CD14-positive monocyte (primary cell): ENCODE data around the gene WWTR1. TPM values are rescaled to one million over a fixed set of nuclear protein-coding genes. Genes with fewer than 3 reads are reported as not detected.

Experiments used
- DNase-seq, 3 donors: peaks; one replicate each; pipeline ENCODE4 v3.0.0-alpha.2; 2011 to 2022
- H2AFZ ChIP-seq: 2 replicates; pipeline ENCODE4 v1.6.0; 2012; ENCODE audit warnings: mild to moderate bottlenecking, low read depth, low read length, inconsistent platforms; ENCODE audit not compliant: insufficient read depth, poor library complexity, severe bottlenecking
- H3K27ac ChIP-seq, 2 donors: 1 replicate in 1 of 2; 2 replicates in 1 of 2; pipeline ENCODE4 v1.5.1; 2012 to 2013; ENCODE audit warnings: low read length in 2 of 2, control low read depth in 1 of 2, inconsistent platforms in 1 of 2, low read depth in 1 of 2, mild to moderate bottlenecking in 1 of 2
- H3K27me3 ChIP-seq, 2 donors: one replicate each; pipeline versions ENCODE4 v1.6.0 to v1.6.1; 2011 to 2013; ENCODE audit warnings: low read length in 2 of 2; ENCODE audit not compliant: control insufficient read depth in 2 of 2, insufficient read depth in 2 of 2
- H3K36me3 ChIP-seq, 2 donors: replicated peaks in 1 of 2; 1 replicate in 1 of 2; 2 replicates in 1 of 2; pipeline versions ENCODE4 v1.5.1 to v1.6.1; 2012 to 2013; ENCODE audit warnings: low read length in 2 of 2, control low read depth in 1 of 2, inconsistent platforms in 1 of 2, mild to moderate bottlenecking in 1 of 2; ENCODE audit not compliant: insufficient read depth in 2 of 2, control insufficient read depth in 1 of 2
- H3K4me1 ChIP-seq, 2 donors: 1 replicate in 1 of 2; 2 replicates in 1 of 2; pipeline versions ENCODE4 v1.5.1 to v1.6.1; 2012 to 2013; ENCODE audit warnings: low read length in 2 of 2, control low read depth in 1 of 2, inconsistent platforms in 1 of 2, mild to moderate bottlenecking in 1 of 2, moderate library complexity in 1 of 2; ENCODE audit not compliant: insufficient read depth in 2 of 2, control insufficient read depth in 1 of 2
- H3K4me2 ChIP-seq: replicated peaks from 2 replicates; pipeline ENCODE3; 2012; ENCODE audit warnings: low read length, moderate library complexity, mild to moderate bottlenecking; ENCODE audit not compliant: poor library complexity, severe bottlenecking; ENCODE audit errors: extremely low read depth
- H3K4me3 ChIP-seq, 3 experiments: fragments of 200-600 bp in 1 of 3; sonication (generic) in 1 of 3; replicated peaks in 1 of 3; 1 replicate in 2 of 3; 2 replicates in 1 of 3; pipeline ENCODE4 v1.5.1; 2011 to 2013; ENCODE audit warnings: low read length in 3 of 3, mild to moderate bottlenecking in 3 of 3, control low read depth in 2 of 3, low read depth in 2 of 3, inconsistent platforms in 1 of 3, moderate library complexity in 1 of 3
- H3K79me2 ChIP-seq: 2 replicates; pipeline ENCODE4 v1.6.0; 2012; ENCODE audit warnings: mild to moderate bottlenecking, control low read depth, inconsistent platforms, low read length, moderate library complexity; ENCODE audit not compliant: insufficient read depth
- H3K9ac ChIP-seq: 2 replicates; pipeline ENCODE4 v1.6.0; 2017; ENCODE audit warnings: low read length, mild to moderate bottlenecking; ENCODE audit not compliant: insufficient read depth, poor library complexity, severe bottlenecking
- H3K9me3 ChIP-seq, 2 donors: replicated peaks in 1 of 2; 1 replicate in 1 of 2; 2 replicates in 1 of 2; pipeline versions ENCODE4 v1.5.1 to v1.6.1; 2012 to 2013; ENCODE audit warnings: low read length in 2 of 2, control low read depth in 1 of 2; ENCODE audit not compliant: control insufficient read depth in 1 of 2, insufficient read depth in 1 of 2
- H4K20me1 ChIP-seq: 2 replicates; pipeline ENCODE4 v1.6.0; 2012; ENCODE audit warnings: mild to moderate bottlenecking, low read length, control low read depth, moderate library complexity; ENCODE audit not compliant: insufficient read depth
- H3K27ac Mint-ChIP-seq, 7 donors: one replicate each; pipeline ENCODE4 v1.8.0; 2020; ENCODE audit warnings: mild to moderate bottlenecking in 7 of 7, mixed read lengths in 7 of 7, moderate library complexity in 6 of 7, inconsistent platforms in 2 of 7
- H3K27me3 Mint-ChIP-seq, 3 donors: one replicate each; pipeline ENCODE4 v1.8.0; 2021 to 2022; ENCODE audit warnings: low read depth in 3 of 3, mild to moderate bottlenecking in 3 of 3, mixed read lengths in 3 of 3, moderate library complexity in 3 of 3, inconsistent platforms in 1 of 3
- H3K36me3 Mint-ChIP-seq, 2 donors: one replicate each; pipeline ENCODE4 v1.8.0; 2020; ENCODE audit warnings: mixed read lengths in 2 of 2, inconsistent platforms in 1 of 2, mild to moderate bottlenecking in 1 of 2
- H3K4me1 Mint-ChIP-seq: one replicate; pipeline ENCODE4 v1.8.0; 2020; ENCODE audit warnings: mild to moderate bottlenecking, mixed read lengths
- H3K4me3 Mint-ChIP-seq, 2 donors: one replicate each; pipeline ENCODE4 v1.8.0; 2020; ENCODE audit warnings: mild to moderate bottlenecking in 2 of 2, mixed read lengths in 2 of 2, moderate library complexity in 1 of 2
- H3K9me3 Mint-ChIP-seq, 7 donors: one replicate each; pipeline ENCODE4 v1.8.0; 2020 to 2022; ENCODE audit warnings: mixed read lengths in 7 of 7, mild to moderate bottlenecking in 6 of 7, moderate library complexity in 6 of 7, inconsistent platforms in 2 of 7
- WGBS: methylation state at CpG from one replicate; pipeline ENCODE4 v1.1.5; 2013; ENCODE audit warnings: missing lambda C conversion rate; ENCODE audit not compliant: insufficient coverage; 5-methylcytosine and 5-hydroxymethylcytosine counted together
- intact Hi-C, 2 donors: fragments of 100-400 bp; cut with micrococcal nuclease; formaldehyde crosslinking; loops; one replicate each; pipeline versions ENCODE4 v1.15.0 to v1.15.1; 2023
- polyA plus RNA-seq, 3 donors: library from polyadenylated mRNA; depleted of rRNA in 1 of 3; unstranded in 2 of 3; stranded (reverse) in 1 of 3; fragments of 300-500 nt in 2 of 3; fragments of >200 nt in 1 of 3; fragmentation: Illumina TruSeq in 2 of 3; gene quantifications; 1 replicate in 2 of 3; 2 replicates in 1 of 3; pipeline ENCODE4 v1.2.3, GENCODE V29; 2012 to 2021
- TF ChIP-seq, protein P1 (sequence below): fragments of 200-600 bp; IDR thresholded peaks from one replicate; pipeline ENCODE4 v1.8.0; 2022; ENCODE audit warnings: antibody characterized with exemption, mild to moderate bottlenecking

The WWTR1 gene
- polyA plus RNA-seq, 3 donors = not detected

DNA sequence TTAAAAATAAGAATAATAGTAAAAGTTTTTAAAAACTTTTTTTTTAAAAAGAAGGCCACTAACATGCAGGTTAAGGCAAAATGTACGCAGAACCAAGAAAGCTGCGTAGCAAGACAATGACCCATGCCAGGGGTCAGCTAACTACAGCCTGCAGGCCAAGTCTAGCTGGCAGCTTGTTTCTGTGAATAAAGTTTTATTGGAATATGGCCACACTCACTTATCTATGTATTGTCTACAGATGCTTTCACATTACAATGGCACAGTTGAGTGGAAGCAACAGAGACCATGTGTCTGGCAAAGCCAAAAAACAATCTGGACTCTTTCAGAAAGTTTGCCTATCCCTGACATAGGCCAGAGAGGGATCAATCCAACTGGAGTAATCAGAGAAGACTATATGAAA is 46.7 kb downstream of the WWTR1 start:
- H3K4me2 ChIP-seq = no peak overlapping the region
- Mint-ChIP-seq H3K4me1 (no peaks in the 10 kb centered on the region), H3K9me3 (peaks cover 0 to 4% (median 0%) of the 10 kb centered on the region in 7 donors), H3K27ac (no peak overlapping the region), H3K36me3 (no peaks in the 10 kb centered on the region), H3K4me3 (peak overlapping the region in 1 of 2 donors; percentile 33), H3K27me3 (peaks cover 75 to 89% (median 82%) of the 10 kb centered on the region in 3 donors)
- no CpG with 5 or more reads among the region's 2 CpGs for WGBS
- H3K4me1 ChIP-seq = no peaks in the 10 kb centered on the region
- H3K27me3 ChIP-seq = peaks cover 79 to 92% of the 10 kb centered on the region in 2 donors
- TF ChIP-seq, protein P1, sequence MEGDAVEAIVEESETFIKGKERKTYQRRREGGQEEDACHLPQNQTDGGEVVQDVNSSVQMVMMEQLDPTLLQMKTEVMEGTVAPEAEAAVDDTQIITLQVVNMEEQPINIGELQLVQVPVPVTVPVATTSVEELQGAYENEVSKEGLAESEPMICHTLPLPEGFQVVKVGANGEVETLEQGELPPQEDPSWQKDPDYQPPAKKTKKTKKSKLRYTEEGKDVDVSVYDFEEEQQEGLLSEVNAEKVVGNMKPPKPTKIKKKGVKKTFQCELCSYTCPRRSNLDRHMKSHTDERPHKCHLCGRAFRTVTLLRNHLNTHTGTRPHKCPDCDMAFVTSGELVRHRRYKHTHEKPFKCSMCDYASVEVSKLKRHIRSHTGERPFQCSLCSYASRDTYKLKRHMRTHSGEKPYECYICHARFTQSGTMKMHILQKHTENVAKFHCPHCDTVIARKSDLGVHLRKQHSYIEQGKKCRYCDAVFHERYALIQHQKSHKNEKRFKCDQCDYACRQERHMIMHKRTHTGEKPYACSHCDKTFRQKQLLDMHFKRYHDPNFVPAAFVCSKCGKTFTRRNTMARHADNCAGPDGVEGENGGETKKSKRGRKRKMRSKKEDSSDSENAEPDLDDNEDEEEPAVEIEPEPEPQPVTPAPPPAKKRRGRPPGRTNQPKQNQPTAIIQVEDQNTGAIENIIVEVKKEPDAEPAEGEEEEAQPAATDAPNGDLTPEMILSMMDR = no peak
- intact Hi-C loops = no loop called here
- no peaks in the 10 kb centered on the region for H3K36me3 ChIP-seq
- H3K4me3 ChIP-seq = no peak overlapping the region
- H3K79me2 ChIP-seq = no peaks in the 10 kb centered on the region
- H3K9me3 ChIP-seq = no peaks in the 10 kb centered on the region
- H3K9ac ChIP-seq = no peak overlapping the region
- H3K27ac ChIP-seq = no peak overlapping the region
- no peak for DNase-seq
- H2AFZ ChIP-seq = no peak overlapping the region
- no peaks in the 10 kb centered on the region for H4K20me1 ChIP-seq

DNA sequence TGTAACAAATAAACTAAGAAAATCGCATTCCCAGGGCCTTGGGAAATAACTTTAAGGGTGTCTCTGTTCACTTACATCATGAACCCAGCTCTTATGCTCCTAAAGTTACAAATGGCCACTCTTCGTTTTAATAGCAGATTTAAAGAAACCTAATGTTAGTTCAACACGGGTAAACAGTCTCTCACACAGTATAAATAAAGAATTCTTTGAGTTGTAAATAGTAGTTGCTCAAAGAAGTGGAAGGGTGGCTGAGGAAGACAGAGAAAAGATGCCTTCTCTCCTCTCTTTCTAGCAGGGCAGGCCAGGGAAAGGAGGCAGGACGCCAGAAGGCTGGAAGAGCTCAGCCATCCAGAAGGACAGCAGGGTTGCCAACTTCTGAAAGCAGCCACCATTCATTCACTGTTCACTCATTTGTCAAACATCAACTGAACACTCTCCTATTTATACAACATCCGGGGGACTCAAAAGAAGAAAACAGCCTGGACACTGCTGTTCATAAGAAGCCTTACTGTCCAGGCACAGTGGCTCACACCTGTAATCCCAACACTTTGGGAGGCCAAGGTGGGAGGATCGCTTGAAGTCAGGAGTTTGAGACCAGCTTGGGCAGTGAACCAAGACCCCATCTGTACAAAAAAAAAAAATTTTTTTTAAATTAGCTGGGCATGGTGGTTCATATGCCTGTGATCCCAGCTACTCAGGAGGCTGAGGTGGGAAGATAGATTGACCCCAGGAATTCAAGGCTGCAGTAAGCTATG is 47.3 kb downstream of the WWTR1 start:
- Mint-ChIP-seq H3K27ac (no peak overlapping the region), H3K36me3 (no peaks in the 10 kb centered on the region), H3K9me3 (peaks cover 0 to 4% (median 0%) of the 10 kb centered on the region in 7 donors), H3K4me3 (peak overlapping the region in 1 of 2 donors; percentile 40), H3K27me3 (peaks cover 73 to 89% (median 82%) of the 10 kb centered on the region in 3 donors), H3K4me1 (no peaks in the 10 kb centered on the region)
- Histone ChIP-seq H3K9ac (no peak overlapping the region), H4K20me1 (no peaks in the 10 kb centered on the region), H3K9me3 (no peaks in the 10 kb centered on the region), H3K36me3 (no peaks in the 10 kb centered on the region), H2AFZ (no peak overlapping the region), H3K4me2 (no peak overlapping the region), H3K79me2 (no peaks in the 10 kb centered on the region), H3K4me3 (no peak overlapping the region), H3K27ac (no peak overlapping the region), H3K4me1 (no peaks in the 10 kb centered on the region), H3K27me3 (peaks cover 79 to 92% of the 10 kb centered on the region in 2 donors)
- DNase-seq = no peak
- no CpG with 5 or more reads among the region's 6 CpGs for WGBS
- TF ChIP-seq, protein P1 = no peak
- intact Hi-C loops = no loop called here
